Activated CD4-positive, alpha-beta T cell treated with anti-CD3 and anti-CD28 coated beads for 36 hours (primary cell): ENCODE results near the gene KRTCAP3. TPM values are rescaled to one million over a fixed set of nuclear protein-coding genes. Genes with fewer than 3 reads are reported as not detected.
"Not testable (repeated sequence)": the region's sequence is repeated elsewhere in the genome, so short reads cannot be mapped to it uniquely, and the experiment has no call there.

Experiments
- ATAC-seq: fragments of 200-7000 bp; cut with Tn5 transposase; one replicate; pipeline ENCODE4 v1.10.0; 2021; ENCODE audit warnings: mild to moderate bottlenecking, moderate library complexity
- CTCF ChIA-PET: fragments of 350-600 bp; sonication (Branson Sonifier 250); formaldehyde crosslinking; loops from one replicate; lab custom pipeline; 2021; ENCODE audit warnings: antibody characterized with exemption; lab: Charles Lee
- POLR2A ChIA-PET: fragments of 350-600 bp; sonication (Branson Sonifier 250); formaldehyde crosslinking; loops from one replicate; lab custom pipeline; 2021; ENCODE audit warnings: antibody characterized with exemption, inconsistent platforms; lab: Charles Lee
- DNase-seq: peaks from one replicate; pipeline ENCODE4 v3.0.0-alpha.2; 2020
- H3K27ac Mint-ChIP-seq: one replicate; pipeline ENCODE4 v1.8.0; 2021; ENCODE audit warnings: mixed read lengths
- H3K27me3 Mint-ChIP-seq: one replicate; pipeline ENCODE4 v1.8.0; 2021; ENCODE audit warnings: mixed read lengths
- H3K36me3 Mint-ChIP-seq: one replicate; pipeline ENCODE4 v1.8.0; 2021; ENCODE audit warnings: low read depth, mixed read lengths
- H3K4me1 Mint-ChIP-seq: one replicate; pipeline ENCODE4 v1.8.0; 2021; ENCODE audit warnings: mixed read lengths
- H3K4me3 Mint-ChIP-seq: one replicate; pipeline ENCODE4 v1.8.0; 2021; ENCODE audit warnings: mild to moderate bottlenecking, moderate library complexity, mixed read lengths
- H3K9me3 Mint-ChIP-seq: one replicate; pipeline ENCODE4 v1.8.0; 2021; ENCODE audit warnings: low read depth, mixed read lengths
- intact Hi-C, 2 experiments: fragments of 100-400 bp; cut with DNase I in 1 of 2; cut with micrococcal nuclease in 1 of 2; formaldehyde crosslinking; loops; one replicate each; pipeline versions ENCODE4 v1.14.2 to v1.15.1; 2022 to 2024; cut with DNase I, micrococcal nuclease
- total RNA-seq, 2 experiments: library from RNA; stranded (reverse); gene quantifications; one replicate each; pipeline ENCODE4 v1.2.3, GENCODE V29; 2021

KRTCAP3 gene
- total RNA-seq, 2 experiments from 2014 or later, result 4.7 to 5.9 TPM

DNA sequence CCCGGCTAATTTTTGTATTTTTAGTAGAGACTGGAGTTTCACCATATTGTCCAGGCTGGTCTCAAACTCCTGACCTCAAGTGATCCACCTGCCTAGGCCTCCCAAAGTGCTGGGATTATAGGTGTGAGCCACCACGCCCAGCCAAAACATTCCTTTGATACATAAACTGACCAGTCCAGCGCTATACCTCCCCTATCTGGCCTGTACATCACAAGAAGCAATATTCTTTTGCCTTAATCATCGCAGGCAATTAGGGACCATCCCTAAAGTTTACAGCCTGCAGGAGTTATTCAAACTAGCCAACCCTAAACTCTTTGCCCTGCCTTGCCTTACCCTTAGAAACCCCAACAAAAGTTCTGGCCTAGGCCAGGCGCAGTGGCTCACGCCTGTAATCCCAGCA, 26.0 kb upstream of the KRTCAP3 start:
- ATAC-seq, result no peak
- intact Hi-C loops, result no loop called here

DNA sequence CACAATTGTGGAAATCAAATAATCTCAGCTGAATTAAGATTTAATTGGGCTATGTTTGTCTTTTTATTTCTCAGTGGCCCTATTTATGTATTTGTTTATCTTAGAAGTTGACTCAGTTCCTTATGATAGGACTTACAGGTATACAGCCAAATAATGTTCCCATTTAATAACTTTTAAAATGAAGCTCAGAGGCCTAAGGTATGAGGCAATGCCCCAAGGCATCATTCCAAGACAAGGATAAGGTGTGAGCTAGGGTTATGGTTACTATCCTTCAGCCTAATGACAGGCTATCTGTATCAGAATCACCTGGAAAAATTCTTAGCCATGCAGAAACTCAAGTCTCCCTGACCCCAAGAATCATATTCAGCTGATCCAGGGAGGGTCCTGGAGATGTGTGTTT, 21.2 kb upstream of the KRTCAP3 start:
- no peak for ATAC-seq
- POLR2A ChIA-PET, result no interaction called here

More for the DNA sequence above, 26.0 kb upstream of the KRTCAP3 start:
- H3K4me3 Mint-ChIP-seq, result no peak overlapping the region
- H3K27me3 Mint-ChIP-seq, result no peaks in the 10 kb centered on the region
- ChIA-PET POLR2A (no interaction called here), CTCF (interaction anchor here (1.0 kb wide), 1 partner anchor 268 kb away, joined by 3 read pairs; no protein-coding TSS in a partner anchor)
- H3K36me3 Mint-ChIP-seq, result no peaks in the 10 kb centered on the region
- no peaks in the 10 kb centered on the region for H3K9me3 Mint-ChIP-seq
- no peak overlapping the region for H3K27ac Mint-ChIP-seq
- DNase-seq, result no peak
- no peaks in the 10 kb centered on the region for H3K4me1 Mint-ChIP-seq

DNA sequence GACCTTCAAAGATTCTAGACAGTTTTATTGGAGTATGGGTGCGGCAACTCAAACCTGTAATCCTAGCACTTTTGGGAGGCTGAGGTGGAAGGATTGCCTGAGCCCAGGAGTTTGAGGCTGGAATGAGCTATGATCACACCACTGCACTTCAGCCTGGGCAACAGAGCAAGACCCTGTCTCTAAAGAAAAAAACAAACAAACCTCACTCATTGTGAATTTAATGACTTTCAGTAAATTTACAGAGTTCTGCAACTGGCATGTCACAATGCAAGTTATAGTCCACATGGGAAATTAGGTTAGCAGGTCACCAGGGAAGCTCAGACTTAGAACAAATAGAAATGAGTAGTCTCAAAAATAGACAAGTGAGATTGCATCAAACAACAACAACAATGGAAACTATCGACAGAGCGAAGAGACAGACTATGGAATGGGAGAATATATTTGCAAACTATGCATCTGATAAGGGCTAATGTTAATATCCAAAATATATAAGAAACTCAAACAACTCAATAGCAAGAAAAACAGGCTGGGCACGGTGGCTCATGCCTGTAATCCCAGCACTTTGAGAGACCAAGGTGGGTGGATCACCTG, 20.4 kb upstream of the KRTCAP3 start:
- ChIA-PET CTCF (interaction anchor here (0.8 to 1.1 kb wide), 3 partner anchors 8 to 262 kb away, joined by 3 to 4 read pairs (median 3); no protein-coding TSS in a partner anchor), POLR2A (no interaction called here)
- DNase-seq (no peak), ATAC-seq (no peak)
- Mint-ChIP-seq H3K9me3 (no peaks in the 10 kb centered on the region), H3K4me1 (no peaks in the 10 kb centered on the region), H3K27me3 (no peaks in the 10 kb centered on the region), H3K36me3 (no peaks in the 10 kb centered on the region), H3K27ac (no peak overlapping the region), H3K4me3 (no peak overlapping the region)
- intact Hi-C loops, result no loop called here

More for the DNA sequence above, 21.2 kb upstream of the KRTCAP3 start:
- CTCF ChIA-PET, result interaction anchor here (0.8 to 1.1 kb wide), 3 partner anchors 9 to 263 kb away, joined by 3 to 4 read pairs (median 3); no protein-coding TSS in a partner anchor
- Mint-ChIP-seq H3K4me3 (no peak overlapping the region), H3K27me3 (no peaks in the 10 kb centered on the region), H3K9me3 (no peaks in the 10 kb centered on the region), H3K36me3 (no peaks in the 10 kb centered on the region), H3K4me1 (no peaks in the 10 kb centered on the region), H3K27ac (no peak overlapping the region)
- DNase-seq, result no peak
- intact Hi-C loops, result no loop called here

DNA sequence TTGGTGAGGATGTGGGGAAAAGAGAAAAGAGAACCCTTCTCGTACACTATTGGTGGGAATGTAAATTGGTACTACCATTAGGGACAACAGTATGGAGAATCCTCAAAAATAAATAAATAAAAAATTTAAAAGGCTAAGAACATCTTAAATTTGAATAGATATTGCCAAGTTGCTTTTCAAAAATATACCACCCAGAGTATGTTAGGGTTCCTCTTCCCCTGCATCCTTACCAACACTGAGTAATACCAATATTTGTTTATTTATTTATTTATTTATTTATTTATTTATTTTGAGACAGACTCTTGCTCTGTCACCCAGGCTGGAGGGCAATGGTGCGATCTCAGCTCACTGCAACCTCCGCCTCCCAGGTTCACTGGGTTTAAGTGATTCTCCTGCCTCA, 19.2 kb upstream of the KRTCAP3 start:
- DNase-seq, result no peak
- POLR2A ChIA-PET, result no interaction called here
- Mint-ChIP-seq H3K36me3 (no peaks in the 10 kb centered on the region), H3K4me1 (peaks cover 8% of the 10 kb centered on the region), H3K27me3 (no peaks in the 10 kb centered on the region), H3K9me3 (no peaks in the 10 kb centered on the region), H3K4me3 (no peak overlapping the region), H3K27ac (no peak overlapping the region)
- no peak for ATAC-seq
- intact Hi-C loops, result no loop called here
- CTCF ChIA-PET, result interaction anchor here (0.8 to 2.4 kb wide), 2 partner anchors 13 to 72 kb away, joined by 4 to 8 read pairs; partner anchors contain the start of gene PPM1G

DNA sequence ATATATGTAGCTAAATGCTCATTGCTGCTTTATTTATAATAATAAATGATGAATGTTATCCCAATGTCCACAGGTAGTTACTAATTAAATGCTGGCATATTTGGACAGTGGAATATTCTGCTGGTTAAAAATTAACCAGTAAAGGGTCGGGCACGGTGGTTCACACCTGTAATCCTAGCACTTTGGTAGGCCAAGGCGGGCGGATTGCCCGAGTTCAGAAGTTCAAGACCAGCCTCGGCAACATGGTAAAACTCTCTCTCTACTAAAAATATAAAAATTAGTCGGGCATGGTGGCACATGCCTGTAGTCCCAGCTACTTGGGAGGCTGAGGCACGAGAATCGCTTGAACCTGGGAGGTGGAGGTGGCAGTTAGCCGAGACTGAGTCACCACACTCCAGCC, 17.1 kb upstream of the KRTCAP3 start:
- H3K27me3 Mint-ChIP-seq, H3K9me3 Mint-ChIP-seq, intact Hi-C loops, H3K27ac Mint-ChIP-seq, H3K36me3 Mint-ChIP-seq, H3K4me3 Mint-ChIP-seq, ATAC-seq, DNase-seq: not testable (repeated sequence)
- ChIA-PET POLR2A (interaction anchor here (0.9 kb wide), 1 partner anchor 55 kb away, joined by 10 read pairs; no protein-coding TSS in a partner anchor), CTCF (interaction anchor here (2.4 kb wide), 1 partner anchor 15 kb away, joined by 8 read pairs; the partner anchor contains the start of gene PPM1G)
- peaks cover 12% of the 10 kb centered on the region for H3K4me1 Mint-ChIP-seq

DNA sequence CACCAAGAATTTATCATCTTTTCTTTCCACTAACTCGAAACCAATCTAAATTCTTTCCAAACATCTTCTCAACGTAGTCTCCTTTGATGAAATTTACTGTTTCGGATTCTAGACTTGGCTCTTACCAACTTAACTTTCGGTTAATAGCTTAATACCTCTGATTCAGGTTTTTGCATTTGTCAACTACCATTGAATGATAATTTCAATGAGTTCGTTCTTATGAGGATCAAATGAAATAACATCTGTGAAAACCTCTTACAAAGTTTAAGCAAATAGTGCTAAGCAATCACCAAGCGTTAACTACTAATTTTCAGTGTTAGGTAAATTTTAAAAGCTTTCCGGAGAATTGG, 14.3 kb upstream of the KRTCAP3 start:
- intact Hi-C loops, result loop anchor here (1.0 to 2.0 kb wide), 16 partner anchors 19 to 1323 kb away; partner anchors contain the start of genes EIF2B4 (in 2 of the 2), GTF3C2 (in 2 of the 2), PPM1G (in 2 of the 2) and SNX17 (in 2 of the 2)
- H3K4me3 Mint-ChIP-seq, result peak overlapping the region; percentile 95
- H3K27ac Mint-ChIP-seq, result peak overlapping the region; percentile 97
- ChIA-PET CTCF (interaction anchor here (1.0 to 6.0 kb wide), 6 partner anchors 13 to 256 kb away, joined by 3 to 31 read pairs (median 6); partner anchors contain the start of genes PPM1G and ZNF513), POLR2A (interaction anchor here (0.5 to 2.8 kb wide), 2 partner anchors 18 to 55 kb away, joined by 5 to 15 read pairs; partner anchors contain the start of gene PPM1G)
- peaks cover 9% of the 10 kb centered on the region for H3K36me3 Mint-ChIP-seq
- H3K27me3 Mint-ChIP-seq, result no peaks in the 10 kb centered on the region
- no peak for ATAC-seq
- no peak for DNase-seq
- H3K4me1 Mint-ChIP-seq, result peaks cover 32% of the 10 kb centered on the region
- H3K9me3 Mint-ChIP-seq, result no peaks in the 10 kb centered on the region

DNA sequence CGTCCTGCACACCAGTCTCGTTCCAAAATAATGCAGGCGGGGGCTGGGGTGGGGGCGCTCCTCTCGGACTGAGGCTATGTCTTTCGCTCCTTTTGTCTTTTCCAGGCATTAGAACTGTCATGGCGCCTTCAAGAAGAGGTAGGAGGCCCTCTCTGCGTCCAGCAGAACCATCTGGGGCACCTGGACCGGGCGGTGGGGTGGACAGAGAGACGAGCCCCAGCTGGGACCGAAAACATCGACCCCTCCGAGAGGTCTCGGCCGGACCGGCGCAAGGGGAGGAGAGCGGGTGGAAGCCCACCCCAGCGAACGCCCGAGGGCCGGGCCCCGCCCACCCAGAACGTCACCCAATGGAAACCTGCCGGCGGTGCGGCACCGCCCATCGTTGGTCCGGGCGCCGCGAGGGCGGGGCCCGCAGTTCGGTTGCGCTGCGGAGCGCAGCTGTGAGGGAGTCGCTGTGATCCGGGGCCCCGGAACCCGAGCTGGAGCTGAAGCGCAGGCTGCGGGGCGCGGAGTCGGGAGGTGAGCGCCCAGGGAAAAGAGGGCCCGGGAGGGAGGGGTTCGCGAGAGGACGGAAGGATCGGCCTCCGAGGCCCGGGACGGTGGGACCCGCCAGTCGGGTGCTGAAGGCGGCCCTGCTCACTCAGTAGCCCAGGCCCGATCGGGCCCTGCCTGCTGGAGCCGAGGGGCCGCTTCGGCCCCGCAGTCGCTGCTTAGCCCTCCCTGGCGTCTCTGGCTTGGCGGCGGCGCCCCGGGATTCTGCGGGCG, 13.8 kb upstream of the KRTCAP3 start, which contains the start of gene NRBP1:
Gene NRBP1 (plus strand): TSS at position 419 of the 765 bp plus-strand sequence. CDS start 4,643 bp downstream, outside the sequence.
- Mint-ChIP-seq H3K27ac (peak within 1 kb of the TSS; percentile 98), H3K27me3 (no peaks in the 10 kb centered on the region)

DNA sequence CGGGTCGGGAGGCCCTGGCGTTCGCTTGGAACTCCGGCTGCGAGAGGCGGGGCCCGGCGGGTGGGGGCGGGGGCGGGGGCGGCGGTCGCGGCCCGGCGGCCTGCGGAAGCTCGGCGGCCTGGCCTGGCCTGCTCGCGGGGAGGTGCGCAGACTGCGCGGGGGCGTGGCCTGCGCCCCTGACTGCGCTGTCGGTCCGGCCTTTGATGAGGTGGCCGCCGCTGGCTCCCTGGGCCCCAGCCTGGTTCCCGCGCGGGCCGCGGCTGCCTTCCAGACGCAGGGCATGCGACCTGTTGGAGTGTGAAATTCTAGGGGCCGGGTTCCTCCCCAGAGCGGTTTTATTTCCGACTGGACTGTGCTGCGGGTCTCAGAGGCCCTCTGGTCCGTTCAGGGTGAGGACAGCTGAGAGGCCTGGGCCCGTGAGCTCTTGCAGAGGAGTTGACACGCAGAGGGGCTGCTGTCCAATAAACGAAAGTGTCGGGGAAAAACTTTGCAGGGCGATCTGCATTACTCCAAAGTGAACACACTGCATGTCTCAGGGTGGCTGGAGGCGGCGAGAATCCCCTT, 13.1 kb upstream of the KRTCAP3 start:
- Mint-ChIP-seq H3K36me3 (peaks cover 19% of the 10 kb centered on the region), H3K9me3 (no peaks in the 10 kb centered on the region), H3K4me3 (peak overlapping the region; percentile 100), H3K27ac (peak overlapping the region; percentile 98), H3K27me3 (no peaks in the 10 kb centered on the region), H3K4me1 (peaks cover 37% of the 10 kb centered on the region)
- ChIA-PET POLR2A (interaction anchor here (0.7 to 2.8 kb wide), 3 partner anchors 20 to 267 kb away, joined by 3 to 15 read pairs (median 3); partner anchors contain the start of genes PPM1G and ZNF513), CTCF (interaction anchor here (0.5 to 6.0 kb wide), 12 partner anchors 20 to 985 kb away, joined by 3 to 31 read pairs (median 6); partner anchors contain the start of genes PPM1G, ZNF512 and ZNF513)
- intact Hi-C loops, result loop anchor here (1.0 to 2.0 kb wide), 16 partner anchors 20 to 1322 kb away; partner anchors contain the start of genes EIF2B4 (in 2 of the 2), GTF3C2 (in 2 of the 2), PPM1G (in 2 of the 2) and SNX17 (in 2 of the 2)
- peak; percentile 68 for ATAC-seq
- peak; percentile 84 for DNase-seq

More for the DNA sequence above, 13.8 kb upstream of the KRTCAP3 start, which contains the start of gene NRBP1:
- peak within 1 kb of the TSS; percentile 100 for H3K4me3 Mint-ChIP-seq
- intact Hi-C loops, result loop anchor here (1.0 to 2.0 kb wide), 16 partner anchors 19 to 1322 kb away; partner anchors contain the start of genes EIF2B4 (in 2 of the 2), GTF3C2 (in 2 of the 2), PPM1G (in 2 of the 2) and SNX17 (in 2 of the 2)
- H3K9me3 Mint-ChIP-seq, result no peaks in the 10 kb centered on the region
- ChIA-PET CTCF (interaction anchor here (0.5 to 6.0 kb wide), 8 partner anchors 14 to 255 kb away, joined by 3 to 31 read pairs (median 4); partner anchors contain the start of genes PPM1G and ZNF513), POLR2A (interaction anchor here (0.5 to 2.8 kb wide), 3 partner anchors 19 to 54 kb away, joined by 3 to 15 read pairs (median 5); partner anchors contain the start of genes PPM1G and ZNF513)
- DNase-seq (peak; percentile 97), ATAC-seq (peak; percentile 85)
- peaks cover 13% of the 10 kb centered on the region for H3K36me3 Mint-ChIP-seq
- H3K4me1 Mint-ChIP-seq, result peaks cover 37% of the 10 kb centered on the region

DNA sequence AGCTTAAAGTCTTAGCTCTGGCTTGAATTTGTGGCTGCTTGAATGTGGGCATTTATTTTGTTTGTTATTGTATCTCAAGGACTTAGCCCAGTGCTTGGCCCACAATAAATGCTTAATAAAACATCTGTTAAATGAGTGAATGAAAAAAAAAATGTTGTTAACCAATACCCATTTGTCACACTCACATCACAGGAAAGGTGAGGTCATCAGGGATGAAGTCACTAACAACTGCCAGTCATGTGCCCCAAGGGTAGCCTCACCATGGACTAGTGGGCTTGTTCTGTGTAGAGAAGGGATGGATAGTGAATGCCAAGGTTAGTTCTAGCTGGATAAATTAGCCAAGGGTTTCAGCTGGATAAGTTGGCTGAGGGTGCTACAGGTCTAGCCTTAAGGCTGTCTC, 10.8 kb upstream of the KRTCAP3 start:
- H3K27ac Mint-ChIP-seq, result peak overlapping the region; percentile 94
- peaks cover 37% of the 10 kb centered on the region for H3K36me3 Mint-ChIP-seq
- intact Hi-C loops, result loop anchor here (2.0 kb wide), 2 partner anchors 197 to 1015 kb away; partner anchors contain the start of genes CCDC121 (in 1 of the 2) and GPN1 (in 1 of the 2)
- ChIA-PET CTCF (interaction anchor here (1.0 to 6.0 kb wide), 8 partner anchors 10 to 252 kb away, joined by 3 to 31 read pairs (median 4); partner anchors contain the start of genes GTF3C2 and PPM1G), POLR2A (interaction anchor here (0.6 to 1.1 kb wide), 2 partner anchors 15 to 21 kb away, joined by 3 read pairs; no protein-coding TSS in a partner anchor)
- ATAC-seq, result peak; percentile 35
- peak; percentile 60 for DNase-seq
- H3K9me3 Mint-ChIP-seq, result no peaks in the 10 kb centered on the region
- peak overlapping the region; percentile 53 for H3K4me3 Mint-ChIP-seq
- peaks cover 37% of the 10 kb centered on the region for H3K4me1 Mint-ChIP-seq
- no peaks in the 10 kb centered on the region for H3K27me3 Mint-ChIP-seq

DNA sequence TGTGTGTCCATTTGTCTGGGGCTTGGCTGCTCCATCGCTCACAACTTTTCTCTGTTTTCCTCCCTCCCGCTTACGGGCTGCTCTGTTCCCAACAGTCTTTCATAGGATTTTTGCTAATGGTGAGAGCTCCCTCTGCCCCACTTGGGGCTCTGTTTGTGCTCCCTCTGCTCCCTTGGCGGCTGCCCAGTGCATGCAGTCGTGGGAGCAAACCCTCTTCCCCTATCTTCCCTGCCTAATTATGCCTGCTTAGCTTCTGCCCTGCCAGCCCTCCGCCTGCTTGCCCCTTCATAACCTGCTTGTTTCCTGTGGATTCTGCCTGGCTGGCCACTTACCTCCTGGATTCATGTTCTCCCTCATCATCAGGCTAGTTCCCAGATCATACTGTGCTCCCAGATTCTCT, 6.6 kb upstream of the KRTCAP3 start:
- POLR2A ChIA-PET, result interaction anchor here (0.5 kb wide), 1 partner anchor 34 kb away, joined by 4 read pairs; no protein-coding TSS in a partner anchor
- Mint-ChIP-seq H3K9me3 (no peaks in the 10 kb centered on the region), H3K27me3 (no peaks in the 10 kb centered on the region), H3K36me3 (peaks cover 52% of the 10 kb centered on the region), H3K4me3 (no peak overlapping the region), H3K4me1 (peaks cover 19% of the 10 kb centered on the region), H3K27ac (peak overlapping the region; percentile 56)
- intact Hi-C loops, result no loop called here
- DNase-seq, result no peak
- CTCF ChIA-PET, result no interaction called here
- ATAC-seq, result no peak
